Effector CD8-positive, alpha-beta T cell (primary cell): ENCODE data around the gene ENTPD6.
A peak's percentile ranks its signal among the peaks of the same experiment; 100 is the strongest.

Source experiments
- DNase-seq: peaks from one replicate; lab custom pipeline; 2025; lab: John Stamatoyannopoulos, UW

Gene ENTPD6

DNA sequence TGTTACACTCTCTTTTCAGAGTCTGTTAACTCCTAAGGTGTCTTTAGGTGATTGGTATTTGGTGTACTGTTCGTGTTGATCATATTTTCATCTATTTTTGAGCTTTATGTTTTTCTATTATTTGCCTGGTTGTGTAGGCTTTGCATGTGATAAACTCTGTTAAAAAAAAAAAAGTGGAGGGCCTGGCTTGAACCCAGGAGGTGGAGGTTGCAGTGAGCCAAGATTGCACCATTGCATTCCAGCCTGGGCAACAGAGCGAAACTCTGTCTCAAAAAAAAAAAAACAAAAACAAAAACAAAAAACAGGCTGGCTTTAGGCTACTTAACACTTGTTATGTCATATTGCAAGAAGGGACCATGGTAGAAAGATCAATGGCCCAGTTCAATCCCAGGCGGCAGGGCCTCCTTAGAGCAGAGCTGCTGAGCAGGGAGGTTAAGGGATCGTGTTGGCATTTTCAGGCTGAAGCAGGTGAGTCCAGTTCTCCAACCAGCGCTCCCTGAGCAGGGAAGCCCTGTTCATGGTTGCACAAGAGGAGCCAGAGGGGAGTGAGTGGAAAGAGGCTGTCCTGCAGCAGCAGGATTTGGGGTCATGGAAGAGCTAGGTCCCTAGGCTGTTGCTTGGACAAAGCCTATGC lies 60.8 kb downstream of the ENTPD6 start:
- DNase-seq, result no peak

DNA sequence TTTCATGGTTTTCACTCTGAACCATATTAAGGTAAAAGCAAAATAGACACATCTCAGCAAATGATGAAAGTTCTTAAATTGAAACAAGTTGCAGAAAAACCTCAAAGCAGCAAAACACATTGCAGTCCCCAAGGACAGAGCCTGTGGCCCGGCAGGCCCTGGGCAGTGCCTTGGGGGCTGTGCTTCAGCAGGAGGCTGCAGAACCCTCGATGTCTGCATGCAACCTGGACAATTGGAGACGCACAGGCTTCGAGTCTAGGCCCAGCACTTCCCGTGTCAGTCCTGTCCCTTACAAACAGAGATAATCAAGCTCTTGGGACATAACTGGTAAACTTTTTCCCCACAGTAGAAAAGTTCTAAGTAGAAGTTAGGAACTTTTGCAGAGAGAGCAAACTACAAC lies 61.6 kb downstream of the ENTPD6 start:
- DNase-seq, result no peak

DNA sequence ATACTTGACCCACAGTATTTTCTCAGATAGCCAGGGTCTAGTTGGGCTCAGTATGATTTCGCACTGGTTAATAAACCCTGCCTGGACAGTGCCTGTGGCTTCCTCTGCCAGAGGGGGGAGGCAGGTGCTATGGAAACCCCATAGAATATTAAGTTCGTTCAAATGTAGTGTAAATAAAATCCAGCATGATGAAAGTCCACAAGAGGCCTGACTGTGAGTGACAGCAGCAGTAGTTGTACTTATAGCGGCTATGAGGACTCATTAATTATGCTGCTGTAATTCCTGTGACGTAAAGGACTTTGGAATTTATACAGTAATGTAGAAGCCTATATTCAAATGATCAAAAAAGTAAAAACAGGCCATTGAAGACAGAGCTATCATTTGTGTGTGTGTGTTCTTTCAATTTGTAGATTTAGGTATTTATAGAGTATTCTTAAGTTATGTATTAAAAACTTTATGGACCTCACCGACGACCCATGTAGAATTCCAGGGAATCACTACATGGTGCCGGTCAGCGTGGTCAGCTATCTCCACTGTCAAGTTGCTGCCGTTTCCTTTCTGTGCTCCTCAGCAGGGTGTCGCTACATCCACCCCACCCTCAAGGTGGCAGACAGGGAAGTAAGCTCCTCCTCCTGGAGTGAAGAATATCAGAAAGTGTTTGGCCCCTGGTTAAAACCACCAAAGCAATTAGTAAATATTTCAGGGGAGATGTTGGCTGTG lies 62.4 kb downstream of the ENTPD6 start:
- no peak for DNase-seq

DNA sequence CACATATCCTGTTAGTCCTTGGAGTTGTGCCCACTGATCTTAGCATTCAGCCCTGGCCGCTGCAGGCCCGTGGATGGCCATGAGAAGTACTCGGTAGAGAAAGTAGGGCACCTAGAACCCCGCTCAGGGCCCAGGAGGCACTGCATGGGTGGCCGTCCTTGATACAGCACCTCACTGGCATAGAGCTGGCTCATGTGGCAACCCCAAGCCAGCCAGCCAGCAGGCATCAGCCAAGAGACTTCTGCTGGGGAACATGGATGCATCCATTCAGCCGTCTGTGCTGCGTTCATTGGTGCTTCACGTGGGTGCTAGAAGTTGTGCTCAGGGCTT lies 62.9 kb downstream of the ENTPD6 start:
- no peak for DNase-seq

DNA sequence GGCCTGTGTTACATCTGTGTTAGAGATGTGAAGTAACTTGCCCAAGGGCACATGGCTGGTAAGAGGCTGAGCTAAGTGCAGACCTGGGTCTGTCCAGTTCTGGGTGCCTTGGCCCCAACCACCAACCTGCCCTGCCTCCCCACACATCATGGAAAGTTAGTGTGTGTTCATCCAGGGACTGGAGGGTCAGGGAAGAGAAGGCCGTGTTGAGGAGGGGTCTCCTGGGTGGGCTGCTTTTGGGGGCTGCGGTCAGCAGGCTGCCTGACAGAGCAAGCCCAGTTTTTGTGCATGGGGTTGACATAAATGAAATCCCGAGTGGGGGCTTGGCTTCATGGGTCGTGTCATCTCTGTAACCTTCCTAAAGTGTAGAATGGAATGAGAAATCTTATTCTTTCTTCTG lies 63.3 kb downstream of the ENTPD6 start:
- no peak for DNase-seq

DNA sequence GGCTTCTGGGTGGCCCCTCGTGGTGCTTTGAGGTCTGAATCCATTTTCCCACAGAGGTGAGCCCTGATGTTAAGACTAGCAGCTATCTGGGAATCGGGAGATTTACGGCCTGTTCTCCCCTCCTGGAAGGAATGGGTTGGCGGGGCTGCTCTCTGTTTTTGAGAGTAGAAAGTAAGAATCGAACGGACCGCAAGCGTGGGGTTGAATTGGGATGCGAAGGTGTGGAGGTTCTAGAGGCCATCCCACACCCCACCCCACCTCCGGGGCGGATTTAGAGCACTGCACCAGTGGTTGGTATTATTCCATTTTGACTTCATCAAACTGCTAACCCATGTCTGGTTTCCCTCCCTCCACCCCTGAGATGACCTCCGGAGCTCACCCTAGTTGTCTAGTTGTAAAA lies 63.8 kb downstream of the ENTPD6 start:
- no peak for DNase-seq

DNA sequence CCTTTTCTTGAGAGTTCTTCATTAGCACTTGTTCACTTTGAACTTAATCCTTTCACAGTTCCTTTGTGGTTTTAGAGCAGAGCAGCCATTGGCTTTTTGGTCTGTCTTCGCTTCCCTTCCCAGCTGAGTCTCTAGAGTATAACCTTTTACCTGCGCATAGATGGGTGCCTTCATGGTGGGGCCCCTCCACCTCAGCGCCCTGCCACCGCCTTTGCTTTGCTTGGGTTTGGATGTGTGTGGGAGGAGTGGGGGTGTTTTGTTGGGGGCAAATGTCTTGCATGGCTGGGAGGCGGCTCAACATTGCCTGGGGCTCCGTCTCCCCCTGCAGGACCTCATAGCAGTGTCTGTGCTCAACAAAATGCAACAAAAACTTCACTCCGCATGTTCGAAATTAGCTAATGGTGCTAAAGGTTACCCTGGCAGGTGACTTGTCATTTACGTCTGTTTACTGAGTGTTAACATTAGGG lies 64.3 kb downstream of the ENTPD6 start:
- peak; percentile 16 for DNase-seq

DNA sequence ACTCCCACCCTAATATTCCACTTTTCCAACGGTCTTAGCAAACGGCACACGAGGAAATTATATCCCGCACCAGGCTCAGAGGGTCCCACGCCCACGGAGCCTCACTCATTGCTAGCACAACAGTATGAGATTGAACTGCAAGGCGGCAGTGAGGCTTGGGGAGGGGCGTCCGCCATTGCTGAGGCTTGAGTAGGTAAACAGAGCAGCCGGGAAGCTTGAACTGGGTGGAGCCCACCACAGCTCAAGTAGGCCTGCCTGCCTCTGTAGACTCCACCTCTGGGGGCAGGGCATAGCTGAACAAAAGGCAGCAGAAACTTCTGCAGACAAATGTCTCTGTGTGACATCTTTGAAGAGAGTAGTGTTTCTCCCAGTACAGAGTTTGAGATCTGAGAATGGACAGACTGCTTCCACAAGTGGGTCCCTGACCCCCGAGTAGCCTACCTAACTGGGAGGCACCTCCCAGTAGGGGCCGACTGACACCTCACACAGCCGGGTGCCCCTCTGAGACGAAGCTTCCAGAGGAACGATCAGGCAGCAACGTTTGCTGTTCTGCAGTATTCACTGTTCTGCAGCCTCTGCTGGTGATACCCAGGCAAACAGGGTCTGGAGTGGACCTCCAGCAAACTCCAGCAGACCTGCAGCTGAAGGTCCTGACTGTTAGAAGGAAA lies 65.4 kb downstream of the ENTPD6 start:
- peak; percentile 23 for DNase-seq

DNA sequence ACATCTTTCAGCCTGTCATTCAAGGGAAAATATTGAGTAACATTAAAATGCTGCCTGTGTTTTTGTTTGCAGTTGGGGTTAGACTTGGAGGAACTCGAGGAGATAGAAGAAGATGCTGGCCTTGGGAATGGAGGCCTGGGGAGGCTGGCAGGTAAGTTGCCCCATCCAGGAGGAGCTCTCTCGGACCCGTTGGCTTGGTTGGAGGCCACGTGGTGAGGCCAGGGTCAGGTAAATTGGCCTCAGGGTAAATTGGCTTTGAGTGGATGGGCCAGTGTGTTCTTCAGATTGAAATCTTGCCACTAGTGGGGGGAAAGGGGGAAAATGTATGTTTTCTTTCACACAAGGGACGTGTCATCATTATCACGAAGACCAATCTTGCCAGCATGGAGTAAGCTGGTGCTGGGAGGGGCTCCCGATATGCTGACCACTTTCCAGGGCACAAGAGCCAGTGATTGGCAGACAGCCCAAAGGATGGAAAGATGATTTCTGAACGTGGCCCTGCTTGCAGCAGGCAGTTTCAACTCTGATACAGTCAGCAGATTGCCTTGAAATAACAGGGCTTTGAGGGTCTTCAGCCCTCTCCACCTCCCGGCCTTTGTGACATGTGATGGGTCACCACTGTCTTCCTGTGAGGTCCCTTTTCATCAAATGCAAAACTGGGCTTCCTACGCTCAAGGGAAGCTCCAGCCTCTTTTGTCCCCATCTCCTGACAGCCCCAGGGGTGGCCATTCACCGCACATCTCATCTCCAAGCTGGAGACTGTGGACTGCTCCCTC lies 73.7 kb downstream of the ENTPD6 start:
- no peak for DNase-seq

DNA sequence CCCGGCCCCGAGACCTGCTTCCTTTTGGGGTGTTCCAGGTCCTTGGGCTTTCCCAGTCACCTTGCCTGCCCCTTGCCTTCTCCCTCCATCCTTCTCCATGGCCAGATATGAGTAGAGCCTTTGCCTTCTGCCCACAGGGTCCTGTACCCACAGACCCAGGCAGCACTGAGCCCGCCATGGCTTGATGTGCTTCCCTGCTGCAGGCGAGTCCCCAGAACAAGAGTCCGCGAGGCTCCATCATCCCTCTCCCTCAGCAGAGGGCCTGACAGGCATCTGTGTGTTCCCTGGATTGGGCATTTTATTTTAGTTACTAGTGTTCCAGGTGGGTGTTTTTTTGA lies 74.3 kb downstream of the ENTPD6 start:
- no peak for DNase-seq

DNA sequence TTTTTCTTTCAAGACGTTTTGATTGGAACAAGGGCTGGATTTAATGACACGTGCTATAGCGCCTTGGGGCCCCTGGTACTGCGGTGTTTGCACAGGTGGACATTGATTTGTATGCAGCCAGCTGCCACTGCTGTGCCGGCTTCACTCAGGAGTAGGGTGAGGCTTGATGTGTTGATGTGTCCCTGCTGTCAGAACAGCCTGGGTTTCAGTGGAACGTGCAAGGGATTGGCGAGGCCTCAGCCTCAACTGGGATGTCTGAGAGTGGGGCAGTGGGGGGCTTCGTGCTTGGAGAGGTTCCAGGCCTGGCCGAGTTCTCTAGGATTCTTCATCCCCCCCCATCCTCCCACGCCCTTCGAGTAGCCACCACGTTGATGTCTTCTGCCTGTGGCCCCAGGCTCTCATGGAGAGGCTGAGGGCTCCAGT lies 75.3 kb downstream of the ENTPD6 start:
- DNase-seq, result no peak

DNA sequence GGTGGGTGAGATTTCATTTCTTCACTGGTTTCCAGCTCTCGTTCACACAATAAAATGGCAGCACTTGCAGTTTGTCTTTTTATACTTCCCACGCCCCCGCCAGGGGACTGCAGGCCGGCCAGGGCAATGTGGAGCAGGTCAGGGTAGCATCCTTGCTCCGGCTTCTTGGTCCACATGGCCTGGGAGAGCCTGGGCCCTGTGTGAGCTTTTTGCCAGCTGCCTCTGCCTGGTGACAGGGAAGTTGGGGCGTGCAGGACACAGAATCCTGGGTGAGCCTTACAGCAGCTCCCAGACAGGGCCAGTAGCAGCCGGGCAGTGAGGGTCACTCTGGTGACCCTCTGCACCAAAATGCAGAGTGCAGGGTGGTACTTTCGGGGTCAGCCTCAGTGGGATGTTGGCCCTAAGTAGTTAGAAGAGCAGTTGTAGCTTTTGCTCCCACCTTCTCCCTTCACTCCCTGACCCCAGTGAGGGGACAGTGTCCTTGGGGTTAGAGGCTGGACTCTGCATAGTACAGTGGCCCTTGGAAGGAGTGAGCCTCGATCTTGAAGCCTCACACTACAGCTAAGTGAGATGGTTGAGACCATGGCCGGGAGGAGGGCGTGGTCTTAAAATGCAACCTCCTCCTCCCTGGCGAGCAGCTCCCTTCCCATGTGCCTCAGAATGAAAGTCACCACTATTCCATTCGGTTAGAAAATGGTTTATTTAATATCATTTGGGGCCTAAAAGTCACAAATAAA lies 76.1 kb downstream of the ENTPD6 start:
- no peak for DNase-seq

DNA sequence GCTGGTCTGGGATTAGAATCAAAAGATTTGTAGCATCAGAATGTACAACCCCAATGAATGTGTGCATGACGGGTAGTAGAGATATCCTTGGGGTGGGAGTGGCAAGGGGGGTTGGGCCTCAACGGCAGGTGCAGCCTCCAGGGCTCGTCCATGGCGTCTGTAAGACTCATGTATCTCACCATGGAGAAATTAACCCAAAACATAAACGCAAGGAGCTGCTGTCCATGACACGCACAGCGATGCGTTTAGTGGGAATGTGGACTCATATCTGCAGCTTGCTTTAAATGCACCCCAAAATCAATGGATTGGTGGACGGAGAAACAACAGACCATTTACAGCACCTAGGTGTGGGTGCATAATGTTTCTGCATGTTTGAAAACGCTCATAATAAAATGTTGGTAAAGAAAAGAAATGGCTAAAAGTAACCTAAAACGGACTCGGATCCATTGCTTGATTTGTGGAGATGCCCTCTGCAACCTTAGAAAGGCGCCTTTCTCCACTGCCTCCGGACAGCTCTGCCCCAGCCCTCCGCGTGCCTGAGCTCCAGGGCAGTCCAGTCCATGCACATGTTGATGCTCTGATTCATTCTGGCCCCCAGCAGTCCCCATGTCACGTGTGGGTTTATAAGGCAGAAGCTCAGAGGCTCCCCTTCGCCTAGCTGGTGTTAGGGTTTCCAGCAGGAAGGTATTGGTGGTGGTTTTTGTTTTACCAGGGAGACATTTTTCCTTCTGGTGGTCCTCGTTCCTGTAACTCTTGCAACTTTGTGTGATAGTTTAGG lies 76.9 kb downstream of the ENTPD6 start:
- DNase-seq, result no peak

DNA sequence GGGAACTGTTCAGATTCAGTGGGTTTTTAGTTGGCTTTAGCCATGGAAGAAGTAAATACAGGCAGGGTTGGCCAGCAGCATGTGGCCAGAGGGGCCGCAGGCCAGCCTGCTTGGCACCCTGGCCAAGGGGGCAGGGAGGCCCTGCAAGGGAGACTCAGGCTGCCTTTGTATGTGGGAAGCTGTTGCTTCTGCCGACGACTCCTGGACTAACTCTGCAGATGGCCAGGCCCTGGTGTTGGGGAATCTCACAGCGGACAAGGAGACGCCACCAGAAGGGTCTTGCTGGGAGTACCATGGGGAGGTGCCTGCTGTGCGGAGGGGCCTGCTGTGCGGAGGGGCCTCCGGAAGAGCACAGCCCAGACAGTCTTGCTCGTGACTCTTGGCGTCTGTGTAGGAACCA lies 77.5 kb downstream of the ENTPD6 start:
- no peak for DNase-seq

DNA sequence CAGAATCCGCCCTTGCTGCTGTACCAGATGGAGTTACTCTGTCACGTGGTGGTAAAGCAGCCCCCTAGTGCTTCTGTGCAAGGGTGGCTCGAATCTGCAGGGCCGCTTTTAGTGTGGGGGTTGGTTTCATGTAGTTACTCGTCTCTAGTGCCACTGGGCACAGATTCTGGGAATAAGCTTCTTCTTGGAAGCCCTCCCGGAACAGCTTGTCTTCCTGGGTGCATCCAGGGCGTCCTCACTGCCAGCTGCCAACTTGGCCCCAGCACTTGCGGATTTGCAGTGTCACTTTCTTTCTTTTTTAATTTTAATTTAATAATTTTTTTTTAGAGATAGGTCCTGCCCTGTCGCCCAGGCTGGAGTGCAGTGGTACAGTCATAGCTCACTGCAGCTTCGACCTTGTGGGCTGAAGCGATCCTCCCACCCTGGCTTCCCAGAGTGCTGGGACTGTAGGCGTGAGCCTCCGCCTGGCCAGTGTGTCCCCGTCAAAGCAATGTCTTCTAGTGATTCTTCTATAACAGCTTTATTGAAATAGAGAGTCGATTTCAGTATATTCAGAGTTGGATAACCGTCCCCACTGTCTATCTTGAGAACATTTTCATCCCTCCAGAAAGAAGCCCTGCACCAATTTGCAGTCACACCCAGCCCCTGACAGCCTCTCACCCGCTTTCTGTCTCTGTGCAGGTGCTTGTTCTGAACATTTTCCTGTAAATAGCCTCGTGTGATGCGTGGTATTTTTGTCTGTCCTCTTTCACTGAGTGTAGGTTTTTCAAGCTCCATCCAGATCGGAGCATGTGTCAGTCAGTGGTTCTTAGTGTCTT lies 78.2 kb downstream of the ENTPD6 start:
- DNase-seq, result no peak

DNA sequence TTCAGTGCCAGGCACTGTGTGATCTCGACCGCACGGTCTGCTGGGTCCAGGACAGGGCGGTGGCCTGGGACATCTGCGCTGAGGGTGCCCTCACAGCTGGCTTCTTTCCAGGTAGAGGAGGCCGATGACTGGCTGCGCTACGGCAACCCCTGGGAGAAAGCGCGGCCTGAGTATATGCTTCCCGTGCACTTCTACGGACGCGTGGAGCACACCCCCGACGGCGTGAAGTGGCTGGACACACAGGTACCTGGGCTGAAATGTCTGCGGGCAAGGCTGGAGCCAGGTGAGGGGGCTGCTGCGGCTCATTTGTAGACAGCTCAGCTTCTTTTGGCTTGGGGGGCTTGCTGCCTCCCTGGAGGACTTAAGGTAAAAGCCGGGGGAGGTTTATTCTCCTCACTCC lies 79.0 kb downstream of the ENTPD6 start:
- DNase-seq, result no peak

DNA sequence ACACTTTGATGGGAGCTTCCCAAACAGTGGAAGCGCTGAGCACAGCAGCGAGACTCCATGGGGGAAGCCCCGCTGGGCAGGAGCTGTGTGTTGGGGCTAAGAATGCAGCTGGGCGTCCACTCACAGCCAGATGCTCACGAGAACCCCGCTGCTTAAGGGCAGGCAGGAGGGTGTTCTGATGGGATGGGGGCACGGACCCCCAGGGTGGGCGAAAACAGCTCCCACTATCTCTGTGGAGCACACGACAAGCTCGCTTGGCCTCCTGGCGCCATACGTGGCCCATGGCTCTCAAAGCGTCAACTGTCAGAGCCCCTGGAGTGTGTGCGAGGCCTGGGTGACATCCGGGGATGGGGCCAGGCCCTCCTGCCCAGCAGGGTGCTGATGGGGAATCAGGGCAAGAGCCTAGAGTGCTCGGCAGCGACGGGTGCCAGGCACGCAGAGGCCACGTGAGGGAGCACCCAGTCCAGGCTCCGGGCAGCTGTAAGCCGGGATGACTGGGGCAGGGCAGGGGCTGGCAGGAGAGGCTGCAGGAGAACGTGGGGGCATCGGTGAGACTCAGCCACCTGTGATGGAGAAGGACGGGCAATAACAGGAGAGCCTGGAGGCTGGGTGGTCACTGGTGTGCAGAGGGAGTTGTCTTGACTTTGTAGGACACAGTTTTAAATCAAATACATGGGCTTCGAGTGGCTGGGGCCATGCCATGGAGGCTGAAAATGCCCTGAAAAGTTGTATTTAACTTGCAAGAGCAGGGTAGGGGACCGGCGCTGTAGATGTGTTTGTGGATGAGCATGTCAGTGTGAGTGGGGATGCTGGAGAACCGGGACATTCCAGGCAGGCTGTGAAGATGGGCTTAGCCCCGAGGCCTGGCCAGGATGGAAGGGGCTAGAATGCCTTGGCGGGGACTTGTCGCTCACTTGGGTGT lies 79.6 kb downstream of the ENTPD6 start:
- no peak for DNase-seq

DNA sequence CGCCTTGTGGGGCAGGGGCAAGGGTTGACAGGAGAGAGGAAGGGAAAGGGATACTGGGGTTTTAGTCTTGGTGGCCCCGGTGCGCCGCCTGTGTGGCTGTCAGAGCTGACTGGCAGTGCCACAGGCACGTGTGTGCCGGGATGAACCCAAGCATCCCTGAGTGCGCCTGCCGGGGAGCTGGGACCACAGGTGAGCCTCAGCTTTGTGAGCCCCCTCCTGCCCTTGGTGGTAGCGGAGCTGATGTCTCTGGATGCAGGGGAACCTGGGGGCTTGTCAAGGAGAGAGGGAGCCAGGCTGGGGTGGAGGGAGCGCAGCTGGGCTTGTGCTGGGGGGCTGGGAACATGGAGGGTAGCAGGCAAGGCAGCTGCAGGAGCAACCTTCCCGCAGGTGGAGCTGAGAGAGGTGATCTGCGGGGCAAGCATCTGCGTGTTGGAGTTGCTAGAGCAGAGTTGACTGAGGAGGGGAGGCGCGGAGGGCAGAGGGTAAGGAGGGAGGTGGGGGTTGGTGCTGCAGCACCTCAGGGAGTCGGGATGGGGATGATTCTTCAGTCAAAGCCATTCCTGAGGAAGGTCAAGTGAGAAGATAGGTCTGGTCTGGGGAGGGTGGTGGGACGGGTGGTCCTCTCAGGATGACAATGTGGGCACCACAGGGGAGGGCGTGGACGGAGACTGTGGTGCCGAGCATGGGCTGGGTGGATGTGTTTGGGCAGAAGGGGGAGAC lies 80.5 kb downstream of the ENTPD6 start:
- no peak for DNase-seq
